Neural cell (in vitro differentiated cells): ENCODE data around the gene METTL6. TPM values are rescaled to one million over a fixed set of nuclear protein-coding genes. Genes with fewer than 3 reads are reported as not detected.
"Not testable (repeated sequence)": the region's sequence is repeated elsewhere in the genome, so short reads cannot be mapped to it uniquely, and the experiment has no call there.

Experiments
- H2AFZ ChIP-seq: fragments of 200-600, 300-800 bp; sonication (generic), shearing (Covaris generic); 2 replicates; pipeline ENCODE4 v1.6.0; 2014; ENCODE audit warnings: low read depth, mild to moderate bottlenecking, antibody characterized with exemption, low read length, moderate library complexity
- H3F3A ChIP-seq: fragments of 200-600 bp; shearing (Covaris generic); 2 replicates; pipeline ENCODE4 v1.6.1; 2016; ENCODE audit warnings: mild to moderate bottlenecking, moderate library complexity, mixed read lengths, antibody characterized with exemption, low read length; ENCODE audit not compliant: insufficient read depth, poor library complexity, severe bottlenecking
- H3K27ac ChIP-seq: fragments of 200-600, 300-800 bp; sonication (generic), shearing (Covaris generic); 2 replicates; pipeline ENCODE4 v1.5.1; 2014; ENCODE audit warnings: mild to moderate bottlenecking, low read length, moderate library complexity
- H3K27me3 ChIP-seq: fragments of 300-800, 200-600 bp; sonication (generic), shearing (Covaris generic); 2 replicates; pipeline ENCODE4 v1.6.0; 2014; ENCODE audit warnings: mild to moderate bottlenecking, low read depth, low read length, moderate library complexity; ENCODE audit not compliant: insufficient read depth
- H3K36me3 ChIP-seq: fragments of 300-800, 200-600 bp; sonication (generic), shearing (Covaris generic); 2 replicates; pipeline ENCODE4 v1.5.1; 2014; ENCODE audit warnings: mild to moderate bottlenecking, antibody characterized with exemption, low read length, moderate library complexity; ENCODE audit not compliant: insufficient read depth
- H3K4me2 ChIP-seq: fragments of 300-800, 200-600 bp; sonication (generic), shearing (Covaris generic); 2 replicates; pipeline ENCODE4 v1.6.0; 2014; ENCODE audit warnings: mild to moderate bottlenecking, low read length
- H3K4me3 ChIP-seq: fragments of 300-800, 200-600 bp; sonication (generic), shearing (Covaris generic); 2 replicates; pipeline ENCODE4 v1.5.1; 2014; ENCODE audit warnings: mild to moderate bottlenecking, low read length, moderate library complexity
- H3K79me2 ChIP-seq: fragments of 200-600 bp; shearing (Covaris generic); replicated peaks from 2 replicates; pipeline ENCODE4 v1.6.0; 2014; ENCODE audit warnings: mild to moderate bottlenecking, low read length, moderate library complexity; ENCODE audit not compliant: insufficient read depth
- H3K9ac ChIP-seq: fragments of 300-800, 200-600 bp; sonication (generic), shearing (Covaris generic); 2 replicates; pipeline ENCODE4 v1.6.1; 2016; ENCODE audit warnings: mild to moderate bottlenecking, low read length, mixed read lengths
- H3K9me2 ChIP-seq: fragments of 200-600 bp; shearing (Covaris generic); 2 replicates; pipeline ENCODE4 v1.6.1; 2016; ENCODE audit warnings: mild to moderate bottlenecking, low read length, mixed read lengths; ENCODE audit not compliant: insufficient read depth
- H3K9me3 ChIP-seq: fragments of 200-600, 300-800 bp; sonication (generic), shearing (Covaris generic); 2 replicates; pipeline ENCODE4 v1.6.1; 2016; ENCODE audit warnings: mild to moderate bottlenecking, mixed run types, low read length, moderate library complexity, mixed read lengths
- H4K20me1 ChIP-seq: fragments of 200-600 bp; shearing (Covaris generic); 2 replicates; pipeline ENCODE4 v1.6.1; 2016; ENCODE audit warnings: mild to moderate bottlenecking, mixed run types; ENCODE audit not compliant: insufficient read depth
- CTCF ChIP-seq: fragments of 450-650 bp; IDR thresholded peaks from 2 replicates; pipeline ENCODE4 v1.5.1; 2014; ENCODE audit warnings: antibody characterized with exemption, mild to moderate bottlenecking, moderate library complexity; ENCODE audit not compliant: poor library complexity, severe bottlenecking
- EZH2 ChIP-seq: fragments of 200-600, 300-800 bp; shearing (Covaris generic), sonication (generic); IDR thresholded peaks from 2 replicates; pipeline ENCODE4 v1.6.1; 2014; ENCODE audit warnings: antibody characterized with exemption, low read length, borderline replicate concordance, mild to moderate bottlenecking; ENCODE audit not compliant: insufficient read depth, poor library complexity, severe bottlenecking
- MXI1 ChIP-seq: fragments of 450-650 bp; conservative IDR thresholded peaks from 2 replicates; pipeline ENCODE4 v1.6.1; 2014; ENCODE audit warnings: antibody characterized with exemption, mild to moderate bottlenecking; ENCODE audit not compliant: poor library complexity, severe bottlenecking
- POLR2AphosphoS5 ChIP-seq: IDR thresholded peaks from 2 replicates; pipeline ENCODE4 v1.6.1; 2012
- RAD21 ChIP-seq: fragments of 450-650 bp; conservative IDR thresholded peaks from 2 replicates; pipeline ENCODE4 v1.6.1; 2014; ENCODE audit warnings: antibody characterized with exemption, mild to moderate bottlenecking, moderate library complexity
- SMC3 ChIP-seq: fragments of 450-650 bp; conservative IDR thresholded peaks from 2 replicates; pipeline ENCODE4 v1.6.1; 2014; ENCODE audit warnings: antibody characterized with exemption, mild to moderate bottlenecking, moderate library complexity; ENCODE audit not compliant: poor library complexity
- TAF1 ChIP-seq: IDR thresholded peaks from 2 replicates; pipeline ENCODE4 v1.6.1; 2012; ENCODE audit warnings: low read depth
- polyA plus RNA-seq: library from polyadenylated mRNA; depleted of rRNA; stranded (reverse); fragments of >200 nt; gene quantifications from 2 replicates; pipeline ENCODE4 v1.2.3, GENCODE V29; 2014
- TF ChIP-seq, protein P1 (sequence below): IDR thresholded peaks from 2 replicates; pipeline ENCODE4 v1.6.1; 2012; ENCODE audit warnings: borderline replicate concordance

The METTL6 gene
- polyA plus RNA-seq, 1 donor from 2014 or later: 60.8 TPM

GRCh38 chr3:15420871-15421270, 6.5 kb downstream of the METTL6 start:
- Histone ChIP-seq H3F3A (no peaks in the 10 kb centered on the region), H3K4me2 (no peak overlapping the region), H3K9me3 (no peaks in the 10 kb centered on the region), H3K79me2 (peaks cover 8% of the 10 kb centered on the region), H3K27ac (no peak overlapping the region), H2AFZ (no peak overlapping the region), H4K20me1 (no peaks in the 10 kb centered on the region), H3K4me3 (no peak overlapping the region), H3K9me2 (no peaks in the 10 kb centered on the region), H3K36me3 (no peaks in the 10 kb centered on the region), H3K9ac (no peak overlapping the region), H3K27me3 (no peaks in the 10 kb centered on the region)
- TF ChIP-seq MXI1 (no peak), SMC3 (no peak), CTCF (no peak), EZH2 (no peak), POLR2AphosphoS5 (no peak), RAD21 (no peak), TAF1 (no peak)
- TF ChIP-seq, protein P1, sequence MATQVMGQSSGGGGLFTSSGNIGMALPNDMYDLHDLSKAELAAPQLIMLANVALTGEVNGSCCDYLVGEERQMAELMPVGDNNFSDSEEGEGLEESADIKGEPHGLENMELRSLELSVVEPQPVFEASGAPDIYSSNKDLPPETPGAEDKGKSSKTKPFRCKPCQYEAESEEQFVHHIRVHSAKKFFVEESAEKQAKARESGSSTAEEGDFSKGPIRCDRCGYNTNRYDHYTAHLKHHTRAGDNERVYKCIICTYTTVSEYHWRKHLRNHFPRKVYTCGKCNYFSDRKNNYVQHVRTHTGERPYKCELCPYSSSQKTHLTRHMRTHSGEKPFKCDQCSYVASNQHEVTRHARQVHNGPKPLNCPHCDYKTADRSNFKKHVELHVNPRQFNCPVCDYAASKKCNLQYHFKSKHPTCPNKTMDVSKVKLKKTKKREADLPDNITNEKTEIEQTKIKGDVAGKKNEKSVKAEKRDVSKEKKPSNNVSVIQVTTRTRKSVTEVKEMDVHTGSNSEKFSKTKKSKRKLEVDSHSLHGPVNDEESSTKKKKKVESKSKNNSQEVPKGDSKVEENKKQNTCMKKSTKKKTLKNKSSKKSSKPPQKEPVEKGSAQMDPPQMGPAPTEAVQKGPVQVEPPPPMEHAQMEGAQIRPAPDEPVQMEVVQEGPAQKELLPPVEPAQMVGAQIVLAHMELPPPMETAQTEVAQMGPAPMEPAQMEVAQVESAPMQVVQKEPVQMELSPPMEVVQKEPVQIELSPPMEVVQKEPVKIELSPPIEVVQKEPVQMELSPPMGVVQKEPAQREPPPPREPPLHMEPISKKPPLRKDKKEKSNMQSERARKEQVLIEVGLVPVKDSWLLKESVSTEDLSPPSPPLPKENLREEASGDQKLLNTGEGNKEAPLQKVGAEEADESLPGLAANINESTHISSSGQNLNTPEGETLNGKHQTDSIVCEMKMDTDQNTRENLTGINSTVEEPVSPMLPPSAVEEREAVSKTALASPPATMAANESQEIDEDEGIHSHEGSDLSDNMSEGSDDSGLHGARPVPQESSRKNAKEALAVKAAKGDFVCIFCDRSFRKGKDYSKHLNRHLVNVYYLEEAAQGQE: no peak

GRCh38 chr3:15410966-15411365, 16.4 kb downstream of the METTL6 start:
- not testable (repeated sequence) for H3K9me3 ChIP-seq, H4K20me1 ChIP-seq, H3K27me3 ChIP-seq, H3K27ac ChIP-seq, H3K4me3 ChIP-seq, H3K9me2 ChIP-seq, H2AFZ ChIP-seq, H3F3A ChIP-seq, H3K4me2 ChIP-seq, H3K9ac ChIP-seq, H3K79me2 ChIP-seq
- peaks cover 12% of the 10 kb centered on the region for H3K36me3 ChIP-seq

DNA sequence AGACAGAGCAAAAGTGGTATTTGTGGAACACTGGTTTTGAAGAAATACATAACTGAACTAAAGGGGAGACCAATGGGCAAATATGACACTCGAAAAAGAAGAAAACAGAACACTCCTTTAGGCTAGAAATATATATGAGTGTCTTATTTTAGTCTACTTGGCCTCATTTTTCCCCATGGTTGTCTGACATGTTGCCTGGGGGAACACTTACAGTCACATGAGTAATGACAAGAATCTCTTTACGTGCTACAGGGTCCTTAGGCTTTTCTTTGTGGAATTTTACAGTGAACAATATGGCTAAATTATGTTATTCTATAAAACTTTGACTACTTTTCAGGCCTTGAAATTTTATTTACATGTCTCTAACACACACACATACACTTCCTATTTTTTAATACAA, 17.6 kb downstream of the METTL6 start:
- Histone ChIP-seq H3F3A (no peaks in the 10 kb centered on the region), H3K4me2 (no peak overlapping the region), H3K27ac (no peak overlapping the region), H3K9ac (no peak overlapping the region), H3K79me2 (no peaks in the 10 kb centered on the region), H4K20me1 (no peaks in the 10 kb centered on the region), H3K9me3 (no peaks in the 10 kb centered on the region), H3K9me2 (no peaks in the 10 kb centered on the region), H3K27me3 (no peaks in the 10 kb centered on the region), H2AFZ (no peak overlapping the region), H3K36me3 (peaks cover 8% of the 10 kb centered on the region), H3K4me3 (no peak overlapping the region)
- TF ChIP-seq POLR2AphosphoS5 (no peak), TAF1 (no peak), CTCF (no peak)
